Adrenal gland (tissue), 12 donors: ENCODE data around the gene PRPF31. TPM values are rescaled to one million over a fixed set of nuclear protein-coding genes. Genes with fewer than 3 reads are reported as not detected.

ENCODE experiments used
- DNase-seq, 7 donors: peaks; one replicate each; pipeline ENCODE4 v3.0.0-alpha.2; 2019 to 2020
- H3K27ac ChIP-seq, 5 donors: fragments of 200-600 bp; sonication (generic) in 4 of 5; 1 replicate in 3 of 5; 2 replicates in 2 of 5; pipeline versions ENCODE4 v1.5.1 to v1.8.0; 2016 to 2020; ENCODE audit warnings: mild to moderate bottlenecking in 1 of 5
- H3K27me3 ChIP-seq: fragments of 200-600 bp; 2 replicates; pipeline ENCODE4 v1.8.0; 2021
- H3K36me3 ChIP-seq, 2 donors: fragments of 200-600 bp; replicated peaks in 1 of 2; 1 replicate in 1 of 2; 2 replicates in 1 of 2; pipeline versions ENCODE4 v1.5.1 to v1.8.0; 2018 to 2022
- H3K4me1 ChIP-seq, 2 donors: fragments of 200-600 bp; replicated peaks in 1 of 2; 1 replicate in 1 of 2; 2 replicates in 1 of 2; pipeline versions ENCODE4 v1.5.1 to v1.8.0; 2018 to 2021
- H3K4me3 ChIP-seq, 4 donors: fragments of 200-600 bp; sonication (generic) in 3 of 4; one replicate each; pipeline ENCODE4 v1.5.1; 2016 to 2018
- H3K9me3 ChIP-seq, 3 donors: fragments of 200-600 bp; sonication (generic) in 1 of 3; replicated peaks in 1 of 3; 1 replicate in 2 of 3; 2 replicates in 1 of 3; pipeline versions ENCODE4 v1.5.1 to v1.8.0; 2016 to 2021
- CTCF ChIP-seq, 6 experiments: fragments of 450-650 bp in 4 of 6; fragments of 200-600 bp in 2 of 6; sonication (generic) in 1 of 6; IDR thresholded peaks; 1 replicate in 5 of 6; 2 replicates in 1 of 6; pipeline versions ENCODE4 v1.5.1 to v1.8.0; 2016 to 2021; ENCODE audit warnings: antibody characterized with exemption in 6 of 6, mild to moderate bottlenecking in 2 of 6, moderate library complexity in 1 of 6
- POLR2A ChIP-seq, 2 donors: fragments of 450-650 bp; IDR thresholded peaks; one replicate each; pipeline ENCODE4 v1.6.1; 2017; ENCODE audit warnings: antibody characterized with exemption in 2 of 2, mild to moderate bottlenecking in 2 of 2, moderate library complexity in 1 of 2
- WGBS, 4 donors: extraction: QIAGEN DNeasy Blood & Tissue Kit in 2 of 4; methylation state at CpG; one replicate each; pipeline versions ENCODE4 v1.1.5 to v1.1.7; 2013 to 2017; 5-methylcytosine and 5-hydroxymethylcytosine counted together
- intact Hi-C, 2 donors: fragments of 100-400 bp; cut with DNase I; formaldehyde crosslinking; loops; one replicate each; pipeline versions ENCODE4 v1.14.1 to v1.15.0; 2022 to 2023
- polyA plus RNA-seq, 3 donors: library from polyadenylated mRNA; stranded (reverse); fragments of 200-250 nt in 2 of 3; fragments of 350-450 nt in 1 of 3; fragmentation: Illumina TruSeq in 1 of 3; extraction: RNeasy Lipid Tissue Mini Kit (QIAGEN cat#74804) in 1 of 3; gene quantifications; one replicate each; pipeline ENCODE4 v1.2.3, GENCODE V29; 2013 to 2014
- total RNA-seq, 9 donors: library from RNA; depleted of rRNA in 4 of 9; stranded (reverse); fragments of >200 nt in 4 of 9; fragments of 120-200 nt in 1 of 9; fragmentation: NEBNext Ultra II Directional in 1 of 9; extraction: Animal tissue kit (Norgen Biotek cat#: 25700) in 1 of 9; gene quantifications; one replicate each; pipeline versions ENCODE4 v1.1.0 to v1.2.4, GENCODE V29; 2013 to 2023
- donor health status: healthy with polysubstance abuse.
- donor health status: Bipolar disorder and iron deficiency.
- donor health status: DM: yes; HTN: yes; CAD: no.
- donor health status: DM: no; HTN: no; CAD: no.
- donor health status: DM: no; HTN: no; CAD: no.
- donor health status: DM: yes; HTN: yes; CAD: no.

The PRPF31 gene
- total and polyA plus RNA-seq, 12 donors, result 36.1 to 91.7 (median 54.4) TPM

- WGBS, 4 donors, result 0 to 1% (median 0%) methylated on average over 30 to 46 of the region's 46 CpGs
- Histone ChIP-seq H3K27me3 (no peaks in the 10 kb centered on the region), H3K27ac (peak overlapping the region; percentile 28 to 99 (median 93)), H3K9me3 (no peaks in the 10 kb centered on the region), H3K4me3 (peak overlapping the region in 2 of 4 donors; percentile 84 to 100), H3K36me3 (no peaks in the 10 kb centered on the region), H3K4me1 (peaks cover 21 to 39% of the 10 kb centered on the region in 2 donors)
- TF ChIP-seq CTCF (IDR thresholded peaks at IDR 0.05), result no peak
- peak in 1 of 2 donors; percentile 82 for TF ChIP-seq POLR2A (IDR thresholded peaks at IDR 0.05)
- intact Hi-C loops, result no loop called here
- DNase-seq, result peak; percentile 99 to 100 (median 100)
These were observed 21.5 kb downstream of the PRPF31 start for GRCh38 chr19:54136864-54137698.

GRCh38 chr19:54137699-54138488 is 22.3 kb downstream of the PRPF31 start, which contains the start of gene CNOT3:
CNOT3 (plus strand) TSS chr19:54137762; CDS start chr19:54142979, 5,217 bp downstream.
- 0 to 2% (median 0%) methylated on average over 12 to 101 of the region's 103 CpGs for WGBS, 4 donors
- Histone ChIP-seq H3K4me1 (peaks cover 21 to 39% of the 10 kb centered on the region in 2 donors), H3K27me3 (no peaks in the 10 kb centered on the region), H3K9me3 (no peaks in the 10 kb centered on the region), H3K36me3 (peaks cover 0 to 5% of the 10 kb centered on the region in 2 donors), H3K27ac (peak within 1 kb of the TSS; percentile 28 to 99 (median 93)), H3K4me3 (peak within 1 kb of the TSS; percentile 21 to 100 (median 84))
- intact Hi-C loops, result no loop called here
- TF ChIP-seq CTCF (IDR thresholded peaks at IDR 0.05) (peak in 1 of 6 experiments; percentile 2), POLR2A (IDR thresholded peaks at IDR 0.05) (peak; percentile 55 to 87)
- peak in 1 of 7 donors; percentile 54 for DNase-seq

GRCh38 chr19:54138489-54139256 is 23.1 kb downstream of the PRPF31 start:
- Histone ChIP-seq H3K4me1 (peaks cover 21 to 39% of the 10 kb centered on the region in 2 donors), H3K4me3 (peak overlapping the region in 3 of 4 donors; percentile 21 to 100 (median 84)), H3K27me3 (no peaks in the 10 kb centered on the region), H3K27ac (peak overlapping the region in 3 of 5 donors; percentile 93 to 99 (median 94)), H3K36me3 (peaks cover 0 to 13% of the 10 kb centered on the region in 2 donors), H3K9me3 (no peaks in the 10 kb centered on the region)
- intact Hi-C loops, result no loop called here
- 17 to 20% (median 19%) methylated on average over 12 to 31 of the region's 31 CpGs for WGBS, 4 donors
- TF ChIP-seq POLR2A (IDR thresholded peaks at IDR 0.05), result no peak
- TF ChIP-seq CTCF (IDR thresholded peaks at IDR 0.05), result no peak
- peak in 2 of 7 donors; percentile 26 to 52 for DNase-seq
